Right cardiac atrium (tissue), 5 donors: Measurements from ENCODE around the gene ADCY1. TPM values are rescaled to one million over a fixed set of nuclear protein-coding genes. Genes with fewer than 3 reads are reported as not detected.

ENCODE experiments used
- ATAC-seq, 2 donors: fragments of 200-7000 bp; cut with Tn5 transposase; one replicate each; pipeline versions ENCODE4 v1.8.0 to v1.9.1; 2020; ENCODE audit warnings: moderate library complexity in 2 of 2, mild to moderate bottlenecking in 1 of 2
- DNase-seq, 3 donors: peaks; one replicate each; pipeline ENCODE4 v3.0.0-alpha.2; 2020
- H3K27ac ChIP-seq: one replicate; pipeline ENCODE4 v1.5.1; 2013; ENCODE audit warnings: mild to moderate bottlenecking, low read length, control low read depth, moderate library complexity
- H3K27me3 ChIP-seq: one replicate; pipeline ENCODE4 v1.6.1; 2013; ENCODE audit not compliant: control insufficient read depth, insufficient read depth
- H3K4me1 ChIP-seq: one replicate; pipeline ENCODE4 v1.6.1; 2013; ENCODE audit warnings: low read length; ENCODE audit not compliant: control insufficient read depth, insufficient read depth
- H3K4me3 ChIP-seq: one replicate; pipeline ENCODE4 v1.5.1; 2013; ENCODE audit warnings: low read length, control low read depth
- H3K9me3 ChIP-seq: one replicate; pipeline ENCODE4 v1.6.1; 2013; ENCODE audit warnings: low read length; ENCODE audit not compliant: control insufficient read depth
- WGBS: extraction: QIAGEN DNeasy Blood & Tissue Kit; methylation state at CpG from one replicate; pipeline ENCODE4 v1.1.7; 2013; 5-methylcytosine and 5-hydroxymethylcytosine counted together
- intact Hi-C, 4 donors: fragments of 100-400 bp; cut with DNase I; formaldehyde crosslinking; loops; one replicate each; pipeline versions ENCODE4 v1.11.0 to v1.14.0; 2022 to 2023
- polyA plus RNA-seq: library from polyadenylated mRNA; stranded (reverse); fragments of 200-250 nt; gene quantifications from one replicate; pipeline ENCODE4 v1.2.3, GENCODE V29; 2013
- total RNA-seq, 4 donors: library from RNA; stranded (reverse); fragmentation: NEBNext Ultra II Directional; extraction: Animal tissue kit (Norgen Biotek cat#: 25700); gene quantifications; one replicate each; pipeline ENCODE4 v1.2.1, GENCODE V29; 2021
- donor health status: healthy with polysubstance abuse.
- donor health status: DM: no; HTN: yes; CAD: no.
- donor health status: DM: no; HTN: no; CAD: no.
- donor health status: DM: no; HTN: yes; CAD: no; lungs with severe emphysema.
- donor health status: DM: yes; HTN: yes; CAD: no.

ADCY1 gene
- total and polyA plus RNA-seq, 5 donors: 2.2 to 5.9 (median 4.3) TPM

- peak in 1 of 2 donors; percentile 17 for ATAC-seq
- no peaks in the 10 kb centered on the region for H3K27me3 ChIP-seq
- no peak overlapping the region for H3K4me3 ChIP-seq
- WGBS: 96% methylated on average over 11 of the region's 11 CpGs
- no peaks in the 10 kb centered on the region for H3K9me3 ChIP-seq
- no peak overlapping the region for H3K27ac ChIP-seq
- DNase-seq: no peak
- intact Hi-C loops: loop anchor here in 1 of 4 donors (10.0 kb wide), 1 partner anchor 207 kb away; no protein-coding TSS in a partner anchor
- H3K4me1 ChIP-seq: no peaks in the 10 kb centered on the region
These were observed 83.1 kb downstream of the ADCY1 start for GRCh38 chr7:45657136-45657889.

- Histone ChIP-seq H3K27me3 (no peaks in the 10 kb centered on the region), H3K4me3 (no peak overlapping the region), H3K4me1 (no peaks in the 10 kb centered on the region), H3K9me3 (no peaks in the 10 kb centered on the region), H3K27ac (no peak overlapping the region)
- DNase-seq: no peak
- ATAC-seq: no peak
- intact Hi-C loops: loop anchor here in 1 of 4 donors (10.0 kb wide), 1 partner anchor 207 kb away; no protein-coding TSS in a partner anchor
- WGBS: 94% methylated on average over 11 of the region's 11 CpGs
These were observed 83.9 kb downstream of the ADCY1 start for GRCh38 chr7:45657890-45658715.

GRCh38 chr7:45658716-45659495 is 84.7 kb downstream of the ADCY1 start:
- H3K9me3 ChIP-seq: no peaks in the 10 kb centered on the region
- no peaks in the 10 kb centered on the region for H3K27me3 ChIP-seq
- DNase-seq (no peak), ATAC-seq (no peak)
- H3K4me1 ChIP-seq: no peaks in the 10 kb centered on the region
- intact Hi-C loops: loop anchor here in 1 of 4 donors (10.0 kb wide), 1 partner anchor 206 kb away; no protein-coding TSS in a partner anchor
- no peak overlapping the region for H3K27ac ChIP-seq
- H3K4me3 ChIP-seq: no peak overlapping the region
- WGBS: 85% methylated on average over 16 of the region's 16 CpGs

GRCh38 chr7:45659496-45660139 is 85.5 kb downstream of the ADCY1 start:
- Histone ChIP-seq H3K9me3 (no peaks in the 10 kb centered on the region), H3K27me3 (no peaks in the 10 kb centered on the region), H3K27ac (no peak overlapping the region), H3K4me3 (no peak overlapping the region), H3K4me1 (no peaks in the 10 kb centered on the region)
- no peak for ATAC-seq
- intact Hi-C loops: loop anchor here in 1 of 4 donors (10.0 kb wide), 1 partner anchor 205 kb away; no protein-coding TSS in a partner anchor
- DNase-seq: no peak
- 89% methylated on average over 10 of the region's 10 CpGs for WGBS

GRCh38 chr7:45660201-45660900 is 86.2 kb downstream of the ADCY1 start:
- no peaks in the 10 kb centered on the region for H3K27me3 ChIP-seq
- no peak overlapping the region for H3K27ac ChIP-seq
- no peaks in the 10 kb centered on the region for H3K4me1 ChIP-seq
- H3K4me3 ChIP-seq: no peak overlapping the region
- no peak for DNase-seq
- no peaks in the 10 kb centered on the region for H3K9me3 ChIP-seq
- no peak for ATAC-seq
- intact Hi-C loops: no loop called here
- WGBS: 85% methylated on average over 6 of the region's 6 CpGs

- WGBS: 84% methylated on average over 1 of the region's 1 CpG
- Histone ChIP-seq H3K27ac (no peak overlapping the region), H3K27me3 (no peaks in the 10 kb centered on the region), H3K4me3 (no peak overlapping the region), H3K9me3 (no peaks in the 10 kb centered on the region), H3K4me1 (no peaks in the 10 kb centered on the region)
- intact Hi-C loops: no loop called here
- DNase-seq (no peak), ATAC-seq (no peak)
These were observed 86.7 kb downstream of the ADCY1 start for GRCh38 chr7:45660901-45661211.

GRCh38 chr7:45661302-45661995 is 87.3 kb downstream of the ADCY1 start:
- ATAC-seq: no peak

GRCh38 chr7:45662018-45662417 is 87.8 kb downstream of the ADCY1 start:
- Histone ChIP-seq H3K27ac (no peak overlapping the region), H3K4me3 (no peak overlapping the region), H3K27me3 (no peaks in the 10 kb centered on the region), H3K9me3 (no peaks in the 10 kb centered on the region), H3K4me1 (no peaks in the 10 kb centered on the region)
- intact Hi-C loops: no loop called here
- DNase-seq (no peak), ATAC-seq (no peak)
- WGBS: 87% methylated on average over 6 of the region's 6 CpGs

More at GRCh38 chr7:45661302-45661995, 87.3 kb downstream of the ADCY1 start:
- no peaks in the 10 kb centered on the region for H3K27me3 ChIP-seq
- intact Hi-C loops: no loop called here
- H3K4me3 ChIP-seq: no peak overlapping the region
- 88% methylated on average over 16 of the region's 16 CpGs for WGBS
- no peaks in the 10 kb centered on the region for H3K4me1 ChIP-seq
- no peak for DNase-seq
- H3K27ac ChIP-seq: no peak overlapping the region
- no peaks in the 10 kb centered on the region for H3K9me3 ChIP-seq

- ATAC-seq (no peak), DNase-seq (no peak)
- Histone ChIP-seq H3K27ac (no peak overlapping the region), H3K27me3 (no peaks in the 10 kb centered on the region), H3K9me3 (no peaks in the 10 kb centered on the region), H3K4me3 (no peak overlapping the region), H3K4me1 (no peaks in the 10 kb centered on the region)
- intact Hi-C loops: no loop called here
- 81% methylated on average over 15 of the region's 15 CpGs for WGBS
These were observed 88.5 kb downstream of the ADCY1 start for GRCh38 chr7:45662540-45663166.
